ENCODE data around the gene SAP25.
"Not testable (repeated sequence)": the region's sequence is repeated elsewhere in the genome, so short reads cannot be mapped to it uniquely, and the experiment has no call there.

The SAP25 gene

GRCh38 chr7:100556541-100556940 lies 17.2 kb downstream of the SAP25 start:
- DNase-seq, result no peak

GRCh38 chr7:100555701-100556100 lies 18.0 kb downstream of the SAP25 start:
- no peak for DNase-seq

- DNase-seq, result no peak
Observed at GRCh38 chr7:100553032-100553431, 20.7 kb downstream of the SAP25 start.

GRCh38 chr7:100552532-100552931 lies 21.2 kb downstream of the SAP25 start:
- no peak for DNase-seq

GRCh38 chr7:100548446-100548845 lies 25.3 kb downstream of the SAP25 start:
- not testable (repeated sequence) for DNase-seq

GRCh38 chr7:100547872-100548271 lies 25.8 kb downstream of the SAP25 start:
- DNase-seq, result peak; percentile 67

GRCh38 chr7:100546926-100547800 lies 26.5 kb downstream of the SAP25 start:
- DNase-seq, result peak; percentile 84

GRCh38 chr7:100546129-100546925 lies 27.4 kb downstream of the SAP25 start:
- DNase-seq, result peak; percentile 70

- peak; percentile 47 for DNase-seq
Observed at GRCh38 chr7:100545360-100546128, 28.2 kb downstream of the SAP25 start.

- DNase-seq, result no peak
Observed at GRCh38 chr7:100544967-100545359, 28.7 kb downstream of the SAP25 start.

GRCh38 chr7:100544386-100544785 lies 29.3 kb downstream of the SAP25 start:
- DNase-seq, result no peak

GRCh38 chr7:100543586-100543985 lies 30.1 kb downstream of the SAP25 start:
- no peak for DNase-seq

GRCh38 chr7:100541309-100541708 lies 32.4 kb downstream of the SAP25 start:
- DNase-seq, result not testable (repeated sequence)

- DNase-seq, result no peak
Observed at GRCh38 chr7:100540073-100540723, 33.5 kb downstream of the SAP25 start.

GRCh38 chr7:100539436-100540006 lies 34.2 kb downstream of the SAP25 start:
- no peak for DNase-seq

- peak; percentile 100 for DNase-seq
Observed at GRCh38 chr7:100538654-100539435, 34.9 kb downstream of the SAP25 start, which contains the start of gene AGFG2. TSS of gene AGFG2 (plus strand) at chr7:100539203. CDS start at chr7:100539347, 144 bp downstream.

- no peak for DNase-seq
Observed at GRCh38 chr7:100538348-100538653, 35.4 kb downstream of the SAP25 start.

GRCh38 chr7:100536695-100537094 lies 37.0 kb downstream of the SAP25 start:
- not testable (repeated sequence) for DNase-seq

GRCh38 chr7:100535982-100536381 lies 37.7 kb downstream of the SAP25 start:
- DNase-seq, result not testable (repeated sequence)

- no peak for DNase-seq
Observed at GRCh38 chr7:100532165-100533022, 41.3 kb downstream of the SAP25 start.

Data from NCI-H1092 treated with DMSO at 0.1 percent for 48 hours (cell line).